Immature natural killer cell (primary cell): ENCODE data around the gene SETD4. TPM values are rescaled to one million over a fixed set of nuclear protein-coding genes. Genes with fewer than 3 reads are reported as not detected.
"Not testable (repeated sequence)": the region's sequence is repeated elsewhere in the genome, so short reads cannot be mapped to it uniquely, and the experiment has no call there.

Experiments
- DNase-seq, 3 donors: peaks; one replicate each; pipeline ENCODE4 v3.0.0; 2022; ENCODE audit warnings: mixed read lengths in 1 of 3
- H3K27ac Mint-ChIP-seq, 6 donors: one replicate each; pipeline ENCODE4 v1.8.0; 2020; ENCODE audit warnings: mixed read lengths in 6 of 6, mild to moderate bottlenecking in 5 of 6, inconsistent platforms in 4 of 6, moderate library complexity in 3 of 6
- H3K27me3 Mint-ChIP-seq, 3 donors: one replicate each; pipeline ENCODE4 v1.8.0; 2020 to 2021; ENCODE audit warnings: low read depth in 3 of 3, mild to moderate bottlenecking in 3 of 3, mixed read lengths in 3 of 3, moderate library complexity in 3 of 3, inconsistent platforms in 1 of 3
- H3K36me3 Mint-ChIP-seq, 3 donors: one replicate each; pipeline ENCODE4 v1.8.0; 2020; ENCODE audit warnings: mixed read lengths in 3 of 3, inconsistent platforms in 2 of 3, mild to moderate bottlenecking in 2 of 3
- H3K4me1 Mint-ChIP-seq, 2 donors: one replicate each; pipeline ENCODE4 v1.8.0; 2020; ENCODE audit warnings: inconsistent platforms in 2 of 2, mild to moderate bottlenecking in 2 of 2, mixed read lengths in 2 of 2, moderate library complexity in 1 of 2
- H3K4me3 Mint-ChIP-seq, 5 donors: one replicate each; pipeline ENCODE4 v1.8.0; 2020; ENCODE audit warnings: mild to moderate bottlenecking in 5 of 5, mixed read lengths in 5 of 5, inconsistent platforms in 3 of 5, moderate library complexity in 3 of 5
- H3K9me3 Mint-ChIP-seq, 6 donors: one replicate each; pipeline ENCODE4 v1.8.0; 2020; ENCODE audit warnings: mild to moderate bottlenecking in 6 of 6, mixed read lengths in 6 of 6, inconsistent platforms in 4 of 6, moderate library complexity in 3 of 6
- polyA plus RNA-seq, 3 donors: library from polyadenylated mRNA; unstranded; fragments of 300-500 nt; fragmentation: Illumina TruSeq; gene quantifications; one replicate each; pipeline ENCODE4 v1.2.3, GENCODE V29; 2021

The SETD4 gene, protein sequence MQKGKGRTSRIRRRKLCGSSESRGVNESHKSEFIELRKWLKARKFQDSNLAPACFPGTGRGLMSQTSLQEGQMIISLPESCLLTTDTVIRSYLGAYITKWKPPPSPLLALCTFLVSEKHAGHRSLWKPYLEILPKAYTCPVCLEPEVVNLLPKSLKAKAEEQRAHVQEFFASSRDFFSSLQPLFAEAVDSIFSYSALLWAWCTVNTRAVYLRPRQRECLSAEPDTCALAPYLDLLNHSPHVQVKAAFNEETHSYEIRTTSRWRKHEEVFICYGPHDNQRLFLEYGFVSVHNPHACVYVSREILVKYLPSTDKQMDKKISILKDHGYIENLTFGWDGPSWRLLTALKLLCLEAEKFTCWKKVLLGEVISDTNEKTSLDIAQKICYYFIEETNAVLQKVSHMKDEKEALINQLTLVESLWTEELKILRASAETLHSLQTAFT
- polyA plus RNA-seq, result 10 to 100 TPM in 1 of 3 donors, 1 to 10 TPM in 2; 6.5 to 11.2 (median 8.6) TPM

DNA sequence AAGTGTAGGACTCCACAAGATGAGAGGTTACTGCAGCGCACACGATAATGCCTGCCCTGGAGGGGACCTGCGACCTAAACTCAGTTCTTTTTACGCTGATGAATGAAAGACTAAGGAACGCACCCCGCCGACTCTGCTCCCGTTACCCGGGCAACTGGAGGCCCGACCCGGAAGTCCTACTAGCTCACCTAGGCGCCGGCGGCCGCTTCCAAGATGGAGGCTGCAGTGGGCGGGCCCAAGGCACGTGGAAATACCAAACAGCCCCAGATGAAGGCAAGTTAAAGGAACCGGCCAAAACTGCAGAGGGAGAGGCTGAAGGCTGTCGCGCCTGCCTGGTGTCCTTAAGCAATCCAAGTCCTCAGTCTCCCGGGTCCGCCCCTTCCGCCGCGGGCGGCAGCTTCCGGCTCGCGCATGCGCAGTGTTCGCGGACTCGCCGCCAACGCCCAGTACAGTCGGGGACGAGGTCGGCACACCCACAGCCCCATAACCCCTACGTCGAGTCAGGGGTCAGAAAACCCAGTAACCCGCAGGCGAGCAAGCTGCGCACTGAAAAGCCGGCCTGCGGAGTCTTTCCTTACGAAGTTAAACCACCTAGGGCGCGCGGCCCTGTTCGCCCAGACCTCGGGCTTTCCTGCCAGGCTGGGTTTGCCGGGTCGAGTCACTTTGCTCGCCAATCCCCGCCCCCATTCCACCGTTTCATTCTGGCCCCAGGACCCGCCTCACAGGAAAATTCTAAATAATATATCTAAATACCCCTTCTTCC is at the start of gene SETD4:
Gene SETD4, minus strand, starts transcription at position 368 of the 763 bp plus-strand sequence. CDS start 1,638 bp downstream, outside the sequence.
- H3K9me3 Mint-ChIP-seq, result no peaks in the 10 kb centered on the region

DNA sequence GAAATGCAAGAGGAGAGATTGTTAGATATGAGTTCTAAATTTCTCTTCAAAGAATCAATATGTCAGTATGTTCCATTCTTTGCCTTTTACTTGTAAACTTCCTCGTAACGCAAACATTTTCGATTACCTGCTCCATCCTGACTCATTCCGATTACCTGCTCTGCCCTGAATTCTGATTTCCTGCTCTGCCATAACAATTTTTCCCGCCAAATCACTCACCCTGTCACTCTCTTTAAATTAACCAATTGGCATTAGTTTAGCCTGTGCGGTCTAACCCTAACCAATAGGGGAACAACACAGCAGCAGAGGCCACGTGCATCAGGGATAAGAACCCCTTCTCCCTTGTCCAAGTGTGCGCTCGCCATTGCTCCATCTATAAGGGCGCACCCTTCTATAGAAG is 49.5 kb upstream of the SETD4 start:
- H3K4me1 Mint-ChIP-seq, result peaks cover 5 to 14% of the 10 kb centered on the region in 2 donors
- no peak for DNase-seq
- H3K36me3 Mint-ChIP-seq, result no peaks in the 10 kb centered on the region
- H3K27me3 Mint-ChIP-seq, result peaks cover 7 to 34% (median 16%) of the 10 kb centered on the region in 3 donors
- peaks cover 0 to 5% (median 0%) of the 10 kb centered on the region in 6 donors for H3K9me3 Mint-ChIP-seq
- H3K4me3 Mint-ChIP-seq, result no peak overlapping the region
- no peak overlapping the region for H3K27ac Mint-ChIP-seq

More for the DNA sequence above, at the start of gene SETD4:
- Mint-ChIP-seq H3K27me3 (peaks cover 7 to 15% (median 11%) of the 10 kb centered on the region in 3 donors), H3K27ac (peak within 1 kb of the TSS; percentile 91 to 98 (median 96)), H3K4me3 (peak within 1 kb of the TSS; percentile 94 to 98 (median 97)), H3K4me1 (peaks cover 22 to 32% of the 10 kb centered on the region in 2 donors), H3K36me3 (peaks cover 14 to 17% (median 15%) of the 10 kb centered on the region in 3 donors)
- peak; percentile 92 to 94 (median 93) for DNase-seq

DNA sequence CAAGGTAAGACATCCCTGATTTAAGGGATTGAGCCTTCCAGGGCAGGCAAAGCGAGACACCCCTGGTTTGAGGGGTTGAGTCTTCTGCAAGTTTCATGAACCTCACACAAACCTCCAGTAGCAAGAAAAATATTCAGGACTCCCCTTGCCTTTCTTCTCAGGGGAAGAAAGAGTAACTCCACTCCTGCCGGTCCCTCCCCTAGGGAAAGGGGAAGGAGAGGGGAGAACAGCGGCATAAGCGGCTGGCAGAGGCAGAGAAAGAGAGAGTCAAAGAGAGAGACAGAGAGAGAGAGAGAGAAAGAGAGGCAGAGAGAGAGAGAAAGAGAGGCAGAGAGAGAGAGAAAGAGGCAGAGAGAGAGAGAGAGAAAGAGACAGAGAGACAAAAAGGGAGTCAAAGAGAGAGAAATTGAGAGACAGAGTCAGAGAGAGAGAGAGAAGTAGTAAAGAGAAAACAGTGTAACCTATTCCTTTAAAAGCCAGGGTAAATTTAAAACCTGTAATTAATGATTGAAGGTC is 45.1 kb upstream of the SETD4 start:
- H3K27ac Mint-ChIP-seq, result no peak overlapping the region
- DNase-seq, result no peak
- H3K9me3 Mint-ChIP-seq, result peaks cover 0 to 3% (median 0%) of the 10 kb centered on the region in 6 donors
- no peak overlapping the region for H3K4me3 Mint-ChIP-seq
- H3K4me1 Mint-ChIP-seq, result peaks cover 0 to 2% of the 10 kb centered on the region in 2 donors
- peaks cover 1 to 30% (median 11%) of the 10 kb centered on the region in 3 donors for H3K27me3 Mint-ChIP-seq
- H3K36me3 Mint-ChIP-seq, result peaks cover 0 to 3% (median 0%) of the 10 kb centered on the region in 3 donors

DNA sequence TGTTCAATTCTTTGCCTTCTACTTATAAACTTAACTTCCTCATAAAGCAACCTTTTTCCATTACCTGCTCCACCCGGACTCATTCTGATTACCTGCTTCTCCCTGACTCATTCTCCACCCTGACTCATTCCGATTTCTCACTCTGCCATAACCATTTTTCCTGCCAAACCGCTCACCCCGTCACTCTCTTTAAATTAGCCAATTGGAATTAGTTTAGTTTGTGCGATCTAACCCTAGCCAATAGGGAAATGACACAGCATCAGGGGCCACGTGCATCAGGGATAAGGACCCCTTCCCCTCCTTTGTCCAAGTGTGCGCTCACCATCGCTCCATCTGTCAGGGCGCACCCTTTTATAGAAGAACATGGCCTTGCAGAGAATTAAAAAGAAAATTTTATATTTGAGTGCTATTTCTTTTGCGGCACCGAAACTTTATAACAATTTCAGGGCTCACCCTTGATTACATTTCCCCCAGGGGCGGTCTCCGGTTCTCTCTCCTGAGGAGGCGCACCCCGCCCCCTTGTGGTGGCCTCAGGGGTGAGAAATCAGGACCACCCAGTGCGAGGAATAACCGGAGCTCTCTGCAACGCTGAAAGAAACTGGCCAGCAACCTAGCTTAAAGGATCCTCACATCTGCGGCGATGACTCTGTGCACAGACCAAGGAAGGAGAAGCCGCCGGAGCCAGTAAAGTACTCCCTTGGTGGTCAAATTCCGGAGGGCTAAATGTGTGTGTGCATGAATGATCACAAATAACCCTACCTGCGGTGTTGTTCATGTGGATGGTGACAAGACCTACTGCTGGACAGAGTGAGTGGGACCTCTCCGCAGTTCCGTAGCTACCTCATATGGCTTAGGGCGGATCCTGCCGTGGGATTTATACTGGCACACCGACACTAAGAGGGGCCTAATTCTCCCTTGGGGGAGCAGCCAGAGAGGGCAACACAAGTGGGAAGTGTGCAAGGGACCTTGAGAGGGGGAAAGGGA is 44.3 kb upstream of the SETD4 start:
- H3K9me3 Mint-ChIP-seq, result peaks cover 0 to 3% (median 0%) of the 10 kb centered on the region in 6 donors
- peak; percentile 14 to 31 (median 30) for DNase-seq
- peak overlapping the region in 2 of 5 donors; percentile 12 to 16 for H3K4me3 Mint-ChIP-seq
- H3K4me1 Mint-ChIP-seq, result peaks cover 0 to 2% of the 10 kb centered on the region in 2 donors
- no peak overlapping the region for H3K27ac Mint-ChIP-seq
- H3K27me3 Mint-ChIP-seq, result peaks cover 1 to 28% (median 11%) of the 10 kb centered on the region in 3 donors
- H3K36me3 Mint-ChIP-seq, result peaks cover 0 to 3% (median 0%) of the 10 kb centered on the region in 3 donors

DNA sequence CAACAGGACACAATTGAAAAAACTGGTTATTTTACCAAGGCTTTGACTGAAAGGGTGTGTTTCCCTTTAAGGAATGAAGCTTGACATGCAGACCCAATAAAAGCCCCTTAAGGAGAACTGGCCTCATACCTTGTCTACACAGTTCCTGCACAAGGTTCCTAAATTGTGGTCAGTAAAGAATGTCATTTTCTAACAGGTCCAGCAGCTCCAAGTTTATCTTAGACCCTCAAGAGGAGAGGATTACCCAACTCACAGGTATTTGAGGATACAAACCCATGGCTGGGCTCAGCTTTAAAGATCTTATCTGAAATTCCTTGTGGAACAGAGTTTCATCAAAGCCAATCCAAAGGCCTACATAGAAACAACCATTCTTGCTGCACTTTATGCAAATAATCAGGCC is 43.1 kb upstream of the SETD4 start:
- Mint-ChIP-seq H3K4me1 (peaks cover 0 to 2% of the 10 kb centered on the region in 2 donors), H3K9me3 (peaks cover 0 to 3% (median 0%) of the 10 kb centered on the region in 6 donors), H3K27me3 (peaks cover 0 to 28% (median 11%) of the 10 kb centered on the region in 3 donors), H3K36me3 (peaks cover 0 to 3% (median 0%) of the 10 kb centered on the region in 3 donors), H3K27ac (no peak overlapping the region), H3K4me3 (no peak overlapping the region)
- DNase-seq, result no peak

DNA sequence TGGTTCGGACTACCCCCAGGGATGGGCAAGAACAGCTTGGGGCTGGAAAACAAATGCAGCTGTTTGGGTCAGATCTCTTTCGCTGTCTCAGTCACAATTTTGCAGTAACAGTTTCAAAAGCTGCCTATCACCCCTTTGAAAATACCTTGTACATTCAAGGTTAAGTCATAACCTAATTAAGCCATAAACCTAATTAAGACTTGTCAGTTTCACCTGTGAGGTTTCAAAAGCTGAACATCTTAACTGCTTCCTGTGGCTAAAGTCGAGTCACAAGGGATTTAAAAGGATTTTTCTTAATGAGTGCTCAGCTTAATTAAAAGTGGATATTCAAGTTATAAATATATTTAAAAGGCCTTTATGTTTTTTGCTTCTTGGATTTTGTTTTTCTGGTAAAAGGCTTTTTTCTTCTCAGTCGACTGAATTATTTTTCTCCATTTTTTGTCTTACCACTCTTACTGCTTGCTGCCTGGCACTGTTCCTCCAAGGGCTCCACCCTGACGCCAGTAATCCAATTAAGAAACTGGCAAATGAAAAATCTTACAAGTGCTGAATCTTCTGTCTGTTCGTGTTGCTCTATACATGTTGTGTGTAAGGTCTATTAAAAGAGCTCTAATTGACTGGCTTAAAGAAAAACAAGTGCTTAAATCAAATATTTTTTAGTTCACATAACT is 40.8 kb upstream of the SETD4 start:
- Mint-ChIP-seq H3K4me1 (peaks cover 0 to 2% of the 10 kb centered on the region in 2 donors), H3K27ac (no peak overlapping the region), H3K4me3 (no peak overlapping the region), H3K9me3 (peaks cover 0 to 3% (median 0%) of the 10 kb centered on the region in 6 donors), H3K27me3 (peaks cover 0 to 20% (median 11%) of the 10 kb centered on the region in 3 donors), H3K36me3 (peaks cover 0 to 3% (median 0%) of the 10 kb centered on the region in 3 donors)
- DNase-seq, result no peak

DNA sequence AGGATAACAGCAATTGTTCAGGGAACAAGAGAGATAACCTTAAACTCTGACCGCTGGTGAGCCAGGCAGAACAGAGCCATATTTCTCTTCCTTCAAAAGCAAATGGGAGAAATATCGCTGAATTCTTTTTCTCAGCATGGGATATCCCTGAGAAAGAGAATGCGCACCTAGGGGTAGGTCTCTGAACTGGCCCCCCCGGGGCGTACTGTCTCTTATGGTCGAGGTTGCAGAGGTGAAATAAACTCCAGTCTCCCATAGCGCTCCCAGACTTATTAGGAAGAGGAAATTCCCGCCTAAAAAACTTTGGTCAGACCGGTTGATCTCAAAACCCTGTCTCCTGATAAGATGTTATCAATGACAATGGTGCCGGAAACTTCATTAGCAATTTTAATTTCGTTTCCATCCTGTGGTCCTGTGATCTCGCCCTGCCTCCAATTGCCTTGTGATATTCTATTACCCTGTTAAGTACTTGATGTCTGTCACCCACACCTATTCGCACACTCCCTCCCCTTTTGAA is 39.4 kb upstream of the SETD4 start:
- not testable (repeated sequence) for H3K4me3 Mint-ChIP-seq, H3K36me3 Mint-ChIP-seq, DNase-seq, H3K9me3 Mint-ChIP-seq, H3K4me1 Mint-ChIP-seq, H3K27ac Mint-ChIP-seq
- H3K27me3 Mint-ChIP-seq, result peaks cover 0 to 11% (median 10%) of the 10 kb centered on the region in 3 donors

DNA sequence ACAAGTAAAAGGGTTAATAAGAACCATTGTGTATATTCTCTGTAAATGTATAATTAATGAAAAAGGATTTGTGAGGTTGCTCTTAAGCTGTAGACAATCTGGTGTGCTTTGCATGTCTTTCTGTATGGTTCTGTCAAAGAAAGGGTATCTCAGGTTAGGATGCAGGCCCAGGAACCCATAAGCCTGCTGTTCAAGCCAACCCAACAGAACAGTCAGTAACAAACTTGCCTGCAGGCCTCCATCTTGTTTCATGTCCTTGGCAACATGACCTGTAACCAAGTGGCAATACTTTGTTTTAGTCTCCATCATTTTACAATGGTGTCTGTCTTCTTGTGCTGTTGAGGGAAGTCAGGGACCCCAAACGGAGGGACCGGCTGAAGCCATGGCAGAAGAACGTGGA is 38.7 kb upstream of the SETD4 start:
- Mint-ChIP-seq H3K4me1 (no peaks in the 10 kb centered on the region), H3K36me3 (peaks cover 0 to 6% (median 0%) of the 10 kb centered on the region in 3 donors), H3K9me3 (peaks cover 0 to 7% (median 2%) of the 10 kb centered on the region in 6 donors)

DNA sequence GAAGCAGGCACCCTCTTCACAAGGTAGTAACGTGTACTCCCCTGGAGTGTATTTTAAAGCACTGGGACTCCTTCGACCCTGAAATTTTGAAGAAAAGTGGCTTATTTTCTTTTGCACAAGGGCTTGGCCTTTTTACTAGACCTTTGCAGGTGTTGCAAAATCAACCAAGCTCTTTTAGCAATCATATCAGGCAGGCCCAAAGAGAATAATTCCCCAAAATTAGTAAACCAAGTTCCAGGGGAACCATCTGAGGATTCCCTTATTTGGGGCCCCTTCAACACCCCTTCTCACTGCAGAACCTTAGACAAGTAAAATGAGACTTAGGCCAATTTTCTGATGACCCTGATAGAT is 37.8 kb upstream of the SETD4 start:
- Mint-ChIP-seq H3K36me3 (peaks cover 4 to 8% (median 7%) of the 10 kb centered on the region in 3 donors), H3K27ac (no peak overlapping the region), H3K4me3 (no peak overlapping the region)

More for the DNA sequence above, 38.7 kb upstream of the SETD4 start:
- Mint-ChIP-seq H3K27me3 (peaks cover 0 to 3% (median 3%) of the 10 kb centered on the region in 3 donors), H3K4me3 (no peak overlapping the region), H3K27ac (no peak overlapping the region)
- no peak for DNase-seq

DNA sequence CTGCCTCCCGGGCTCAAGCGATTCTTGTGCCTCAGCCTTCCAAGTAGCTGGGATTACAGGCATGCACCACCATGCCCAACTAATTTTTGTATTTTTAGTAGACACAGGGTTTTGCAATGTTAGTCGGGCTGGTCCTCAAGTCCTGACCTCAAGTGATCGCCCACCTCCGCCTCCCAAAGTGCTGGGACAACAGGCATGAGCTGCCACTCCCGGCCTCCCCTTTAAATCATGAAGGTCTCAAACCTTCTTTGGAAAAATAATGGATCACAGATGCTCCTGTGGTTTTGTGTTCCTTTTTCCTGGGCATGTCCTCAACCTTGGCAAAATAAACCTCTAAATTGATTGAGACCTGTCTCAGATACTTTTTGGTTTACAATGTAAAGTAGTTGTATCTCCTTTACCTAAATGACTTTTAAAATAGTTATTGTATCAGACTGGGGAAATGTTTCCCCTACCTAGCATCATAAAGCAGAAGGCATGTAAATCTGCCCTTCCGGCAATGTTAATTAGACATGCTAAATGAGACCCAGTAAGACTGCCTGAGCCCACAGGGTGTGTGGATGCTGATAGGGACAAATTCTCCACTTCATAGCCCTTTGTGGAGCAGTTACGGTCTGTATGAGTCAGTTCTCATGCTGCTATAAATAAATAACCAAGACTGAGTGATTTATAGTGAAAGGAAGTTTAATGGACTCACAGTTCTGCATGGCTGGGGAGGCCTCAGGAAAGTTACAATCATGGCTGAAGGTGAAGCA is 37.3 kb upstream of the SETD4 start:
- H3K27me3 Mint-ChIP-seq, result peaks cover 0 to 11% (median 6%) of the 10 kb centered on the region in 3 donors
- H3K4me1 Mint-ChIP-seq, result no peaks in the 10 kb centered on the region
- no peak for DNase-seq
- peaks cover 3 to 12% (median 7%) of the 10 kb centered on the region in 3 donors for H3K36me3 Mint-ChIP-seq
- peaks cover 8 to 21% (median 16%) of the 10 kb centered on the region in 6 donors for H3K9me3 Mint-ChIP-seq
- no peak overlapping the region for H3K4me3 Mint-ChIP-seq
- no peak overlapping the region for H3K27ac Mint-ChIP-seq

More for the DNA sequence above, 37.8 kb upstream of the SETD4 start:
- Mint-ChIP-seq H3K9me3 (peaks cover 8 to 15% (median 11%) of the 10 kb centered on the region in 6 donors), H3K27me3 (peaks cover 3 to 6% (median 6%) of the 10 kb centered on the region in 3 donors), H3K4me1 (no peaks in the 10 kb centered on the region)
- DNase-seq, result no peak

DNA sequence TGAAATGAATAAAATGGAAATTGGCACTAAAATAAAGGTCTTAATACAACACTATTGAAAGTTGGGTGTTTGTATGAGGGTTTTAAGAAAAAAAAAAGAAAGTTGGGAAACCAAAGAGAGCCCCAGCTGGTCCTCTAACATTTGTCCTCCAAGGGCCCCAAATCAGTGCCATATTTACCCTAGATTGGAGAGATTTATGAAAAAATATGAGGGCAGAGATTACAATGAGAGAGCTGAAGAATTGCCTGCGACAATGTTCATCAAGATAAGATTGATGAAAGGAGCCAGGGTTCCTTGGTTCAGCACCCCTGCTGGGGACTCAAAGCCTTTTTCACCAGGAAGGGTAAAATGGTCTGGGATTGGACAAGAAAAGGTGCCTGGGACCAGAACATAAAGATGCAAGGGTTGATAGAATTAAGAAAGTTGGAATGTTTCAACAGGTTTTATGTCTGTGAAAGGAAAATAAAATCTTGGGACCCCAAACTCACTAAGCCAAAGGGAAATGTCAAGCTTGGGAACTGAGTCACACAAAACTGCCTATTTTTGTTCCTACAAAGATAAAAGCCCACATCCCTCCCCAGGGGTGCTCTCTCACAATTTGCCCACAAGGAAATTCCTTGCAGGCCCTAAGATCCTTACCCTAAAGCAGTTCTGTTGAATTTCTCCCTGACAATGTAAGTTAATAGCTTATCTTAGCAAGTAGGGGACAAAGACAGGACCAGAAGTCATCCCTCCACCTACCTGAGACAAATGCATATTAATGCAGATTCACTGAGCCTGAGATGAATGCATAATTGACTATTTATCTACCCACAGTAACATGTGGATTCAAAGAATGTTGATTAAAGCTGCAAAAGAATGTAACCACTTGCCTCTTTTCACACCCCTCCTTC is 36.3 kb upstream of the SETD4 start:
- H3K4me3 Mint-ChIP-seq, result no peak overlapping the region
- no peak overlapping the region for H3K27ac Mint-ChIP-seq
- peaks cover 0 to 11% (median 6%) of the 10 kb centered on the region in 3 donors for H3K27me3 Mint-ChIP-seq
- H3K4me1 Mint-ChIP-seq, result no peaks in the 10 kb centered on the region
- no peak for DNase-seq
- H3K9me3 Mint-ChIP-seq, result peaks cover 8 to 22% (median 17%) of the 10 kb centered on the region in 6 donors
- H3K36me3 Mint-ChIP-seq, result peaks cover 3 to 12% (median 7%) of the 10 kb centered on the region in 3 donors
